GM21360 (cell line): Measurements from ENCODE around the gene ESR1.

Source experiments
- ATAC-seq: cut with Tn5 transposase; IDR thresholded peaks from one replicate; pipeline ENCODE4 v1.9.1; 2021; ENCODE audit warnings: mild to moderate bottlenecking, moderate library complexity; ENCODE audit not compliant: unreplicated experiment

The ESR1 gene

GRCh38 chr6:152167641-152168603 is 360.4 kb downstream of the ESR1 start:
- no peak for ATAC-seq

DNA sequence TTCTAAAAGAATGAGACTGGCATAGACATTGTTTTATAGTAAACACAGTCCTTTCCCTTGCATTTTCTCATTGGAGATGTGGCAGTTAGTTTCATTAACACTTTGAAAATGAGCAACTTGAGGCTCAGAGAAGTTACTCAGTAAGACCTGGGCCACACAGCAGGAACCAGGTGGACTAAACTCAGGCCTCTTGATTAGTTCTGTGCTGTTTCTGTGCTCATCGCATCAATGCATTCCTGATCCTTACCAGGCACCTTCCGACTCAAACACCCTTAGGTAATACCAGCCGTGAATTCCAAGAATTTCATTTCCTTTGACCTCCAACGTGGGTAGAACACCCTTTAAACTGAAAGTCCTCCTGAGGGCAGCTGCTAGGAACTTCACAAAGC is 362.8 kb downstream of the ESR1 start:
- no peak for ATAC-seq

GRCh38 chr6:152170702-152171667 is 363.5 kb downstream of the ESR1 start:
- ATAC-seq, result peak; percentile 95

DNA sequence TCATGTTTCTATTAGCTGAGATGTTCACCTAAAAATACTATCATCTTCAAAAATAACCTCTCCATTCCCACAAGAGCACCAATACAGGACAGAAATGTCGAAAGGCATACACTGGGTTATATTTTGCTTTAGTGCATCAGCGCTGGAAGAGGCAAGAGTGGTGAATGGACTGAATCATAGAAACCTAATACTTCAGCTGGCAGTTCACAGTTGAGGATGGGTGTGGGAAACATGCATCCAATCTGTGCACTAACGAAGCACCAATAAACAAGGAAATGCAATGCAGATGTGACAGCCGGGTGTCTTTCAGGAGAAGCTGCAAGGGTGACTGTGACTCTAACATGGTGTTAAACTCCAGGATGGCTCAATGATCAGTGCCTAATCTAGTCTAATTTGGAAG is 365.8 kb downstream of the ESR1 start:
- ATAC-seq, result no peak

- ATAC-seq, result no peak
Observed at GRCh38 chr6:152173957-152174356, 366.5 kb downstream of the ESR1 start.

- ATAC-seq, result no peak
Observed at GRCh38 chr6:152176268-152176667, 368.8 kb downstream of the ESR1 start.
